Frontal cortex (tissue), 4 donors: ENCODE results near the gene SCYL1. TPM values are rescaled to one million over a fixed set of nuclear protein-coding genes. Genes with fewer than 3 reads are reported as not detected.
"Not testable (repeated sequence)": the region's sequence is repeated elsewhere in the genome, so short reads cannot be mapped to it uniquely, and the experiment has no call there.

ENCODE experiments used
- DNase-seq, 2 donors: peaks; one replicate each; pipeline ENCODE4 v3.0.0; 2012; ENCODE audit warnings: low spot score in 2 of 2
- FAIRE-seq: peaks from 2 replicates; lab custom pipeline; 2012; peaks lifted over from hg19 to GRCh38; lab: Jason Lieb, UNC
- total RNA-seq: library from RNA; depleted of rRNA; stranded (reverse); fragments of >200 nt; gene quantifications from one replicate; pipeline ENCODE4 v1.2.3, GENCODE V29; 2014
- donor health status: control.
- donor health status: control.
- donor health status: control.

SCYL1 gene
- total RNA-seq, 1 donor from 2014 or later = 39.1 TPM

- DNase-seq (no peak), FAIRE-seq (no peak)
Measured at GRCh38 chr11:65562788-65563187, 37.9 kb downstream of the SCYL1 start.

DNA sequence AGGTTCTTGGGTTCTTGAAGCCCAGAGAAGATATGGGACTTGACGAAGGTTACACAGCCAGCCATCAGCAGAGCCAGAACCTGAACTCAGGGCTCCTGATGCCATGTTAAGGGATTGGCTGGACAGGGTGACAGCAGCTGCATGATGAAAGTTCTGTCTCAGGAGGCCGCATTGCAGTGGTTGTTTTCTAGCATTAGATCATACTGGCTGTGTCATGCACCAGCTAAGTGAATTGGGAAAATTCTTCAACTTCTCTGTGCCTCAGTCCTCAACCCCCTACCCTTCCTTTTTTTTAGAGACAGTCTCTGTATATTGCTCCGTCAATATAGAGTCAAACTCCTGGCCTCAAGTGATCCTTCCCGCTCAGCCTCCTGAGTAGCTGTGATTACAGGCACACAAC is 38.7 kb downstream of the SCYL1 start:
- no peak for DNase-seq
- no peak for FAIRE-seq

- FAIRE-seq, DNase-seq: not testable (repeated sequence)
Measured at GRCh38 chr11:65564879-65565559, 40.1 kb downstream of the SCYL1 start.

GRCh38 chr11:65565624-65566453 is 41.0 kb downstream of the SCYL1 start:
- no peak for FAIRE-seq
- DNase-seq = no peak

- FAIRE-seq (no peak), DNase-seq (no peak)
Measured at GRCh38 chr11:65569164-65569972, 44.5 kb downstream of the SCYL1 start.

GRCh38 chr11:65569973-65570918 is 45.4 kb downstream of the SCYL1 start, which contains the start of gene ZNRD2:
Gene ZNRD2 (plus strand): TSS chr11:65570477. CDS start chr11:65570492, 15 bp downstream.
- DNase-seq = peak; percentile 96 to 98
- FAIRE-seq = no peak

DNA sequence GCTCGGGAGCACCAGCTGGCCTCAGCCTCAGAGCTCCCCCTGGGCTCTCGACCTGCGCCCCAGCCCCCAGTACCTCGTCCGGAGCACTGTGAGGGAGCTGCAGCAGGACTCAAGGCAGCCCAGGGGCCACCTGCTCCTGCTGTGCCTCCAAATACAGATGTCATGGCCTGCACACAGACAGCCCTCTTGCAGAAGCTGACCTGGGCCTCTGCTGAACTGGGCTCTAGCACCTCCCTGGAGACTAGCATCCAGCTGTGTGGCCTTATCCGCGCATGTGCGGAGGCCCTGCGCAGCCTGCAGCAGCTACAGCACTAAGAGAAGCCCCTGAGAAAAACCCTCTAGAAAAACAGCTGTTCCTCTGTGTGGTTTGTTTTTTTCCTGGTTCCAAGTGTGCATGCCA is 46.5 kb downstream of the SCYL1 start:
- FAIRE-seq = no peak
- no peak for DNase-seq

- FAIRE-seq (no peak), DNase-seq (no peak)
Measured at GRCh38 chr11:65571940-65572339, 47.1 kb downstream of the SCYL1 start.

GRCh38 chr11:65572356-65573051 is 47.6 kb downstream of the SCYL1 start, which contains the start of gene FAM89B:
Gene FAM89B (plus strand): TSS chr11:65572538. CDS start chr11:65572670, 132 bp downstream.
- peak; percentile 84 to 92 for DNase-seq
- FAIRE-seq = no peak

DNA sequence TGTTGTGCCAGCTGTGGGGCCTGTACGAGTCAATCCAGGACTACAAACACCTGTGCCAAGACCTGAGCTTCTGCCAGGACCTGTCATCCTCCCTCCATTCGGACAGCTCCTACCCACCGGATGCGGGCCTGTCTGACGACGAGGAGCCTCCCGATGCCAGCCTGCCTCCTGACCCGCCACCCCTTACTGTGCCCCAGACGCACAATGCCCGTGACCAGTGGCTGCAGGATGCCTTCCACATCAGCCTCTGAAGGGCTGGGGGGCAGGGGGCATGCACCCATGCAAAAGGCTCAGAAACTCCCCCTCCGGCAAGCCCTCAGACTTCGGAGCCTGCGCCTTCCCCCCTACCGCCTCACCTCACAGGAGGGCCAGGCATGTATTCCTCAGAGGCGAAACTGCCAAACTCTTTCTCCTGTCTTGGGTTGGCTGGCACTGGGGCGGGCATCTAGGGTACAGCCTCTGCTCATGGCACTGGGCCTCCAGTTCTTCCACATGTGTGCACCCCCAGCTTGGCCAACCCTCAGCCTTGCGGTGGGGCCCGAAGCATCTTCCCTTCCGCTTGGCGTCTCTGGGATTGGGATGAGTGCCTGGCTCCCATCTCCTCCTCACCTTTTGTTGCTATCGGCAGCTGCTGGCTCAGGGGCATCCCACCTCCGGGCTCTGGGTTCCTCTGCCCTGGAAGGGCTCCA is 48.7 kb downstream of the SCYL1 start:
- DNase-seq (no peak), FAIRE-seq (no peak)

DNA sequence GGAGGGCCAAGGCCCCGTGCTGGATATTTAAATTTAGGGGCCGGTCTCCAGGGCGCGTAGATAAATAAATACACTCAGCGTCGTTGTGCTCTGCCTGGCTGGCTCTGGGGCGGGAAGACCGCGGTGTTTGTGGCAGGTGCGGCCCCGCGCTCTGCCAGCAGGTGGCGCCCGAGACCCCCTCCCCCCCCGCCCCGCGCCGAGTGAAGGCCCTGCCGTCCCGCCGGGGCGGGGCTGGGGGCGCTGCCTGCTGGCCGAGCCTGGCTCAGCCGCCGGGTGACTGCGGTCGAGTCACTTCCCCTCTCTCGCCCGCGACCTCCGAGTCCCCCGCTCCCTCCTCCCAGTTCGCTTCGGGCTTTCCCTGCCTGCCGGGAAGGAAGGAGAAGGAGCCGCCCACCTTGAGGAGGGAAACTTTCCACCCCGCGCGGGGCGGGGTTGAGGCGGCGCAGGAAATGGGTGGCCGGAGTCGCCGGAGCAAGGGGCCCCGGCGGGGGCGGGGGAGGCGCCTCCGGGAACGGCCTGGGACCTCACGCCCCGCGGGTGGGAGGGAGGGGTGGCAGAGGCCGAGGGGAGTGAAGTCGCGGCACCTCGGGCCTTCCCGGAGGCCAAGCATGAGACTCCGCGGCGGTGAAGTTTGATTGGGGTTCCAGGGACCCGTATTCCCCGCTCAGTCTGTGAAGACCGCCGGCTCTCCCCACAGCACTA is 49.4 kb downstream of the SCYL1 start:
- peak; percentile 94 to 96 for DNase-seq
- FAIRE-seq = no peak

GRCh38 chr11:65574811-65575567 is 50.1 kb downstream of the SCYL1 start:
- DNase-seq (no peak), FAIRE-seq (no peak)

DNA sequence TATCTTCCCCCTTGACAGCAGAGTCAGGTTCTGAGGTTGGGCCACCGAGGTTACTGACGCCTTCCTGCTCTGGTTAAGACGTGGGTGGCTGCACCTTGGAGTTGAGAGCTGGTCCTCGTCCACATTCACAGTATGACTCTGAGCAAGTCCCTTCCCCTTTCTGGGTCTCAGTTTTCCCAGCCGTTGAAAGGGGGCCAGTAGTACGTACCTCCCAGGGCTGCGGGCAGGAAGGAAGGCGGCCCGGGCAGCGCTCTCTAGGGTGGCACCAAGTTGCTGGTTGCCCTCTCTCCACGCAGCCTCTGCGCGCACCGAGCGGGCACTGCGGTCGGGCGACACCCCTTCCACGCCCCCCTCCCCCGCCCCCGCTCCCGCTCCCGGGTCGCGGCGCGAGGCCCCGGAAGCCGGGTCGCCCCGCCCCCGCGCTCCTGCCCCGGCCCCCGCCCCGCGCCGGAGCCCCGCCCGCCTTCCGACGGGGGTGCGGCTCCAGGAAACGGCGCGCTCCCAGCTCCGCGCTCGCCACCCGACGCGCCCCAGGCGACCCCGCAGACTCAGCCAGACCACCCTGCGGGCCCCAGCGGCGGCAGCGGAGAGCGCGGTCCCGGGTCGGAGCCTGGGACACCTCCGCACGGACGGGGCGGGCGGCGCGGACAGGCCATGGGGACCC is 50.8 kb downstream of the SCYL1 start, which contains the start of gene EHBP1L1:
Gene EHBP1L1, plus strand, starts transcription at position 486 of the 664 bp plus-strand sequence. CDS start 250 bp downstream, outside the sequence.
- no peak for FAIRE-seq

DNA sequence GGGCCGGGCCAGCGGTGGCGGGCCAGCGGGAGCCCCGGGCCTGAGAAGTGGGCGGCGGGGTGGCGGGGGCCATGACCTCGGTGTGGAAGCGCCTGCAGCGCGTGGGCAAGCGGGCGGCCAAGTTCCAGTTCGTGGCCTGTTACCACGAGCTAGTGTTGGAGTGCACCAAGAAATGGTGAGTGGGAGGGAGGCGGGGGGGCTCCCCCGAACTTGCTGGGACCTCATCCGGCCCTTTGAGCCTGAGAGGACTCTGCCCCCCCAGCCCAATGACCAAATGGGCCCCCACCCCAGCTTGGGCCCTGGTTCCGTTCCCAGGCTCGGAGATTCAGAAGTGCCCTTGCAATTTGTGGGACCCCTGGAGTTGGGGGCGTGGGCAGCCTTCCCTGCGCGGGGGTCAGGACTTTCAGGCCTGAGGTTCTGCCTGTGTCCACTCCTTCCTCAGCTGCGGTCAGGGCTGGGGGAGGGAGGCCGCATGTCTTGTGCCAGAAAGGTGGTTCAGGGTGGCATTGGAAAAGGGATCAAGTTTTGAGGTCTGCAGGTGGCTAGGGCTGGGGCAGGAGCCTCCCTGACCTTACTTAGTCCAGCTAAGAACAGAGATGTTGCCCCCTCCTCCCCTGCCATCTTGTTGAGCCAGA is 51.5 kb downstream of the SCYL1 start:
- FAIRE-seq = no peak

More for the DNA sequence above, 50.8 kb downstream of the SCYL1 start, which contains the start of gene EHBP1L1:
- peak; percentile 82 to 83 for DNase-seq

More for the DNA sequence above, 51.5 kb downstream of the SCYL1 start:
- no peak for DNase-seq
